NAMALWA (cell line): ENCODE results near the gene C19orf25.

Experiments used
- DNase-seq: peaks from one replicate; pipeline ENCODE4 v3.0.0-alpha.2; 2015; ENCODE audit warnings: low spot score

Gene C19orf25

DNA sequence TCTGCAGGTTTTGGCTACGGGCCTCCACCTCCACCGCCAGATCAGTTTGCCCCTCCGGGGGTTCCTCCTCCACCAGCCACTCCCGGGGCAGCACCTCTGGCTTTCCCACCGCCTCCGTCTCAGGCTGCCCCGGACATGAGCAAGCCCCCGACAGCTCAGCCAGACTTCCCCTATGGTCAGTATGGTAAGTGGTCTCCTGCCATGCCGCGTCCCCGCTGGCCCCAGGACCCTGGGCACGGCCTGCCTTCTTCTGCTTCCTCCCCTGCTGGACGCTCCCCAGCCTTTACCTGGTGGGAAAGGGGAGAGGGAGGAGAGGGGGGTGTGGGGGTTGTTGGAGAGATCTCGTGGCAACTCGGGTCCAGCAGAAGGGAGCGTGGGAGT is 46.5 kb downstream of the C19orf25 start:
- no peak for DNase-seq

GRCh38 chr19:1431759-1432506 is 47.1 kb downstream of the C19orf25 start:
- DNase-seq = no peak

DNA sequence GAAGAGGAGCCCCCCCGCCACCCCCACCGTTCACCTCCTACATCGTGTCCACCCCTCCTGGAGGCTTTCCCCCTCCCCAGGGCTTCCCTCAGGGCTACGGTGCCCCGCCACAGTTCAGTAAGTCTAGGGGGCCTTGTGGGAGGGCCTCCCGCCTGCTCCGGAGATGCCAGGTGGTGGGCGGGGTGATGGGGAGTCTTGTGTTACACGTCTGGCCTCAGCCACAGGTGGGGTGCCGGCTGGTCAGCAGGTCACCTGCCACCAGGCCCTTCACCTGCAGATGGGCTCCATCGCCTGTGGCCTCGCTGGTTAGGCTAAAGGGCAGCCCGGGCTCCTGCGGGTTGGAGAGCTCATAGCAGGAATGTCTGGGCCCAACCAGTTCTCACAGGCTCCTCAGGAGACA is 48.8 kb downstream of the C19orf25 start:
- DNase-seq = no peak

- no peak for DNase-seq
Measured at GRCh38 chr19:1429750-1430149, 49.3 kb downstream of the C19orf25 start.

DNA sequence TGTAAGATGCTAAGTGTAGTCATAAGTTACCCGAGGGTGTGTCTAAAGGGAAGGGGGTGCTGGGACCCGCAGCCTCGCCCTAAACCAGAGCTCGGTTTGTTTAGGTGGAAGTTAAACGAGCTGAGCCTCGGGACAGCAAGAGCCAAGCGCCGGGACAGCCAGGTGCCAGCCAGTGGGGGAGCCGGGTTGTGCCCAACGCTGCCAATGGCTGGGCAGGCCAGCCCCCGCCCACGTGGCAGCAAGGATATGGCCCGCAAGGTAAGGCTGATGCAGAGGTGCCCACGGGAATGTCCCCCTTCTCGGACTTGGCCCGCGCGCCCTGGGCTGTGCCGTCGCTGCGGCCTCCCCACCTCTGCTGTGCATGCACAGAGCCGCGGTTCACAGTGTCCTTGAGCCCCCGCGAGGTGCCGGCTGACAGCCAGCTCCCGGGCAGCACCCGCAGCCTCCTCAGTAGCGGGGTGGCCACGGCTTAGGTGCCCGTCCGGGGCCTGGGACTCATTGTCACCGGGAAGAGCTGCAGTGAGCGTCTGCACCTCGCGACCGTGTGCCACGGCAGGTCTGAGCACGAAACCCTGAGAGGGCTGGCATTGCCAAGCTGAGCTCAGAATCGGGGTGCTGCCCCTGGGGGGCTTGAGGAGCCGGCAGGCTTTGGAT is 50.1 kb downstream of the C19orf25 start:
- no peak for DNase-seq

GRCh38 chr19:1427221-1427920 is 51.6 kb downstream of the C19orf25 start:
- no peak for DNase-seq

DNA sequence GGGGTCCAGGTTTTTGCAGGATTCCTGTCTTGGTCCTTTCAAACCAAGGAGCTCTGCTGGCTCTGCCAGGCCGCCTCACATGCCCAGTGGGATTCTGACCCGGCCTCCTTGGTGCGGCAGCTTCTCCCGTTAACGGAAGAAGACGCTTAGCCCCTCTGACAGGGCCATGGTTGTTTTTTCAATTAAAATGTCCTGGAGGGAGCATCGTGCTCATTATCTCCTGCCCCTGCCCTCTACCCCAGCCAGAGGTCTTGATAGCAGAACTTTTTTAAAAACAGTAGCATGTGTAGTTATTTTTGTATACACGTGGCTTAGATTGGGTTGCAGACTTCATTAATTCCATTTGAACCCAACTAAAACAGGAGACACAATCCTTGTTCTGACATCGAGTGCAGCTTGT is 52.3 kb downstream of the C19orf25 start:
- no peak for DNase-seq

DNA sequence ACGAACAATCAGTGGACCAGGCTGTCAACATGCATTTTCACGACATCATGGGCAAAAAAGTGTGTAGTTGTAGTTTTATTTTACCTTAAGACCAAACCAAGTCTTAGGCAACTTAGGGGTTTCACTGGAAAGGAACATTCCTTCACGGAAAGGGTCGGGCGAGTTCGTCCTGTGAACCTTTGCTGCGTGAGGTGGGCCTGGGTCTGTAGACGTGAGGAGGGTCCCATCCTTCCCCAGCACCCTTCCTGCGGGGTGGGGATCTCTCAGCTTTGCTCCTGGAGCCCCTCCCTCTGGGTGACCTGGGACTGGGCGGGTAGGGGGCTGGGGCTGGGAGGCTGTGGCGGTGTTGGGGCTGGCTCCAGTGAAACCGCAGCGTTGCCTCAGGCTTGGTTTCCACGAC is 53.1 kb downstream of the C19orf25 start:
- no peak for DNase-seq

DNA sequence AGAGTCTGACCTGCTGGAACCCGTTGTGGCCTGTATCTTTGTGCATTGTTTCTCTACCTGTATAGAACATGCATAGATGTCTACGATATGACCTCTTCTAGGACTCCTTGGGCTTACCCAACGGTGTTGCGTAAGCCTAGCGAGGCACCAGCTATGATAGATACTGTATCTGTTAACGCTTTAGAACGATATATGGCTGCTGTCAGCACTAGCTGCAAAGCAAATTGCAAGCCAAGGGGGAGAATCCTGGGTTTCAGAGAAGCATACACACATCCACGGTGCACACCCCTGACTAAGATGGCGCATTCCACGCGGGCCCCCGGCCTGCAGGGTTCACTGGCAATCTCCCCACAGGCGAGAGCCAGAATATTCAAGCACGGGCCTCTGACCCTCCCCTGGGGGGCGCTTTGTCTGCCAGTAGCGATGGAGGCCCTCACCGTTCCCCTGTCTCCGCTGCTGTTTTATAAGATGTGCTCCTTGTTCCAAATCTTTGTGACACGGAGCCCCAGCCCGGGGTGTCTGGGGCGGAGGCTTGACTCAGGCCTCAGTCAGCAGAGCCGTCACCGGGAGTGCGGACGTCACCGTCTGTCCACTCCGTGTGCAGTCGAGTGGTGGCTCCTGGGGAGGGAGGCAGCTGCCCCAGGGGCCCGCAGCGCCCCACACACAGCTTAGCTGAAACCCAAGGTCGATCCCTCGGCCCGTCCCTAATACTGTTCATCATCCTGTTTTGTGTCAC is 53.7 kb downstream of the C19orf25 start:
- DNase-seq = no peak

DNA sequence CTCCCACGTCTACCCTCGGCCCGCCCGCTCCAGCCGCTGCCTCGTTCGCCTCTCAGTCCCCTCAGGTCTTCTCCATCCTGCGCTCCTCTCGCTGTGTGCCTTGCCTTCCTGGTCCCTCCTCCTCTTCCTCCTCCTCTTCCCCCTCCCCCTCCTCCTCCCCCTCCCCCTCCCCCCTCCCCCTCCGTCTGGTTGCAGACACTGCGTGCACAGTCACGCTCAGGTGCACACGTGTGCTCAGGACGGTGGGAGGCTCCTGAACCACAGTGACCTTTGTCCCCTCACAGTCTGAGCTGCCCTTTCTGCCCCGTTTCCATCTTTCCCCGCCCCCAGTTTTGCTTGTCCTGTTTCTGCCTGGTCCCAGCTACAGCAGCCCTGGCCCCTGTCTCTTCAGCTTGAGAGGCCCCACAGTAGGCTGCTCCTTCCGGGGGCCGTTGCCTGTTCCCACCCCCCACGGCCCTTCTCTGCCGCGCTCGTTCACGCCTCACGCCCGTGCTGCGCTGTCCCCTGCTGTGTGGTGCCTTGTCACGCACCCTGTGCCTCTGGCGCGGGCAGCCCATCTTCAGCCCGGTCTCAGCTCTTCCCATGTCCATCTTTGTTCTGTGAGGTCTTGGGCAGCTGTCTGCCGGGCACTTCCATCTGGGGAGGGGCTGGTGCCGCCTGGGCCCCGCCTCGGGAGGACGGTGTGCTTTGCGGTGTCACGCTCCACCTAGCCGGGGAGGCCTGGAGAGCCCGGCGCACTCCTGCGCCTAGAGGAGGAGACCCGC is 54.6 kb downstream of the C19orf25 start:
- no peak for DNase-seq

DNA sequence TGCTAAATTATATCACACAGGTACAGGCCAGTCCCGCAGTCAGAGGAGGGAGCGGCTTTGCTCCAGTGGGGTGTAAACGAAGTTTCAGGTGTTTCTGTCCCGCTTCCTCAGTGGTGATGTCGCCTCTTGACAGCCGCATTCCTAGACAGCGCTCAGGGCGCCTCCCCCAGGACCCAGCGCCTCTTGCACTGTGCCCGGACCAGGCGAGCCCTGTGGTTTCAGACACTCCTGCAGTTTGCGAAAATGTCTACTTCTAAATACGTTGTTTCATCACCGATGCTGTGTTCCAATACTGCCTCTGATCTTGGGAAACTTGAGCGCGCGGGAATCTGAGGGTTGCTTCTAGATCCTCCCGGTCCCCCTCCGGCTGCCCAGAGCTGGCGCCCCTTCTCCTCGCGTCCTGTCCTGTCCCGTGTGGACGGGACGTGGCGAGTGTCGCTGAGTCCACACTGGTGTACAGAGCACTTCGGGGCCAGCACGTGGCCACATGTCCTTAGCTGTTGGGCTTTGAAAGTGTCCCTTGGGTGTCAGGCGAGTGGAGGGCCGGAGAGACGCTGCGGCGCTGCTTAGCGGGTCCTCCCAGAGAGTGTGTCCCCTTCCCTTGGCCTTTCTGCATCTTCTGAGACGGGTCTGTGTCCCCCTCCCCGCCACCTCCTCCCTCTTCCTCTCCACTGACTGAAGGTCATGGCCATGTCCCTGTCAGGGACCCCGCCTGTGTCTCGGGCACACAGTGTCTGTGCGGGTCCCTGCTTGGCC is 55.4 kb downstream of the C19orf25 start:
- no peak for DNase-seq
